Esophagus muscularis mucosa (tissue), 3 donors: Measurements from ENCODE around the gene ME1.
"Not testable (repeated sequence)": the region's sequence is repeated elsewhere in the genome, so short reads cannot be mapped to it uniquely, and the experiment has no call there.

Experiments used
- CTCF ChIP-seq, 3 experiments: fragments of 200-600 bp in 2 of 3; fragments of 450-650 bp in 1 of 3; sonication (generic) in 2 of 3; IDR thresholded peaks; one replicate each; pipeline ENCODE4 v1.5.1; 2017 to 2019; ENCODE audit warnings: antibody characterized with exemption in 3 of 3, mild to moderate bottlenecking in 2 of 3, moderate library complexity in 1 of 3
- POLR2A ChIP-seq: fragments of 450-650 bp; IDR thresholded peaks from one replicate; pipeline ENCODE4 v1.6.1; 2017; ENCODE audit warnings: antibody characterized with exemption, moderate library complexity, mild to moderate bottlenecking, low read depth

GRCh38 chr6:83362349-83362748 is 68.5 kb downstream of the ME1 start:
- not testable (repeated sequence) for TF ChIP-seq POLR2A; CTCF (IDR thresholded peaks at IDR 0.05)
